Epithelial cell of proximal tubule (primary cell): ENCODE data around the gene ARHGAP42. TPM values are rescaled to one million over a fixed set of nuclear protein-coding genes. Genes with fewer than 3 reads are reported as not detected.

Experiments used
- DNase-seq: peaks from one replicate; pipeline ENCODE4 v3.0.0-alpha.2; 2011; ENCODE audit warnings: low read depth
- H3K4me3 ChIP-seq: 2 replicates; pipeline ENCODE4 v1.5.1; 2011; ENCODE audit warnings: low read depth, mild to moderate bottlenecking, low read length
- CTCF ChIP-seq: conservative IDR thresholded peaks from 2 replicates; pipeline ENCODE4 v1.5.1; 2012; ENCODE audit warnings: low read depth, mild to moderate bottlenecking, low read length
- total RNA-seq: library from RNA; depleted of rRNA; stranded (reverse); fragments of >200 nt; gene quantifications from 2 replicates; pipeline ENCODE4 v1.2.3, GENCODE V29; 2015

ARHGAP42 gene
- total RNA-seq, 1 donor from 2014 or later, result 8.0 TPM

- TF ChIP-seq CTCF, result peak; percentile 27
- H3K4me3 ChIP-seq, result no peak overlapping the region
- no peak for DNase-seq
These were observed 130.5 kb downstream of the ARHGAP42 start for GRCh38 chr11:100817620-100818019.

DNA sequence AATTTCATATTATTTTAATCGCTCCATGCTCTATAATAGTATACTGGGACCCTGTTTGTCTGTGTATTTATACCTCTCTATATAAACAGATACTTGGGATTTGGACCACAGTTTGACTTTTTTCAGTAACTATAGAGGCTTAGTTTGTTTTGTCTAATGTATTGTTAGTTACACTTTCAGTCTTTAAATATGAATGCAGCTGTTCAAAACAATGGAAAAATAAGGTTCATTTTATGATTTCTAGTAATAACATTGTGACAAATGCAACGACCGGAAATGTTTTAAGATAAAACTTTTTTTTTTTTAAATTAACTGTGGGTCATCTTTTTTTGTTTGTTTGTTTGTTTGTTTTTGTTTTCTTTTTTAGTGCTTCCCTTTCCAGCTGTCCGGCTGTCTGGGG, 133.5 kb downstream of the ARHGAP42 start:
- no peak for TF ChIP-seq CTCF
- no peak for DNase-seq
- no peak overlapping the region for H3K4me3 ChIP-seq

DNA sequence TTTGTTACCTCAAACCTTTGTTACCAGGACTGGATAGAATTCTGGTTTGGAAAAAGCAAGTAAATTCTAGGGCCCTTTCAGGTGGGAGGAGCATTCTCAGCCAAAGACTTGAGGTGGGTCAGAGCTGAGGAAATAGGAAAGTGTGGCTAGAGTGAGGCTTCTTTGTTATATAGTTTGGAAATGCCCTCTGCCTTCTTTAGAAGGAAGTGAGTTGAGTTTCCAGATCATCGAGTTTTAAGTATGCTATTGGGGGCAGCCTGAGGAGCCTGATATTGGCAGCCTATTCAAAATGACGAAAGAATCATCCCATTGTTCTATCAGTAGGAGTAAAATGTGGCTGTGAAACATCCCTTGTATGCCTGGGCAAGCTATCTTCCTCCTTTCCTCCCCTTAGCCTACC, 134.1 kb downstream of the ARHGAP42 start:
- no peak for DNase-seq
- no peak for TF ChIP-seq CTCF

GRCh38 chr11:100823360-100823759, 136.3 kb downstream of the ARHGAP42 start:
- no peak for TF ChIP-seq CTCF
- DNase-seq, result no peak
- no peak overlapping the region for H3K4me3 ChIP-seq

More for the DNA sequence above, 134.1 kb downstream of the ARHGAP42 start:
- no peak overlapping the region for H3K4me3 ChIP-seq

- H3K4me3 ChIP-seq, result no peak overlapping the region
- DNase-seq, result no peak
- TF ChIP-seq CTCF, result no peak
These were observed 137.1 kb downstream of the ARHGAP42 start for GRCh38 chr11:100824041-100824809.

DNA sequence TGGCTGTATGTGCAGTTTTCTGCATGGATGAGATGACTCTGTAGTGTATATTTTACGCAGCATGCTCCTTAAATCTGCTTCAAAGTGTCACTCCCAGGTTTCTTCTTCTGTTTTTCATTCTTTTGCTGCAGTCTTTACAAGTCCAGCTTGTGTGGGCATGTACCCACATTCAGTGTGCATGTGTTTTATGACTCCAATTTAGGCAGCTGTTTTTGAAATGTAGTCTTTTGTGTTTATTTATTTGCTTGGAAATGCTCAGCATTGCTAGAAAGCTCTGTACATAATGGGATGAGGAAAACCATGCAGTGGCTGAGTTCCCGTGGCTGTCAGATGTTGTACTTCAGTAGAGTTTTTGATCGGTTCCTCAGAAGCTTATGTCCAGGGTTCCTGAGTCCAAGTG, 138.5 kb downstream of the ARHGAP42 start:
- no peak for TF ChIP-seq CTCF
- no peak overlapping the region for H3K4me3 ChIP-seq

More for the DNA sequence above, 138.5 kb downstream of the ARHGAP42 start:
- no peak for DNase-seq
